IPS-11a (cell line): Measurements from ENCODE around the gene LIM2.

ENCODE experiments used
- H3K4me3 ChIP-seq: one replicate; pipeline ENCODE4 v1.5.1; 2013; ENCODE audit warnings: low read depth, low read length, control low read depth

The LIM2 gene

GRCh38 chr19:51341066-51341465 is 46.7 kb downstream of the LIM2 start:
- H3K4me3 ChIP-seq: no peak overlapping the region

GRCh38 chr19:51339687-51340656 is 47.8 kb downstream of the LIM2 start:
- peak overlapping the region; percentile 81 for H3K4me3 ChIP-seq

GRCh38 chr19:51339313-51339686 is 48.5 kb downstream of the LIM2 start:
- peak overlapping the region; percentile 81 for H3K4me3 ChIP-seq

- peak overlapping the region; percentile 81 for H3K4me3 ChIP-seq
Observed at GRCh38 chr19:51338563-51339312, 49.0 kb downstream of the LIM2 start.

GRCh38 chr19:51337861-51338562 is 49.8 kb downstream of the LIM2 start:
- no peak overlapping the region for H3K4me3 ChIP-seq

- H3K4me3 ChIP-seq: no peak overlapping the region
Observed at GRCh38 chr19:51337141-51337860, 50.5 kb downstream of the LIM2 start.

- no peak overlapping the region for H3K4me3 ChIP-seq
Observed at GRCh38 chr19:51333836-51334460, 53.8 kb downstream of the LIM2 start.

GRCh38 chr19:51331716-51332115 is 56.1 kb downstream of the LIM2 start:
- H3K4me3 ChIP-seq: no peak overlapping the region

- no peak overlapping the region for H3K4me3 ChIP-seq
Observed at GRCh38 chr19:51331193-51331592, 56.6 kb downstream of the LIM2 start.

GRCh38 chr19:51330366-51330765 is 57.4 kb downstream of the LIM2 start:
- no peak overlapping the region for H3K4me3 ChIP-seq
